Measurements from ENCODE around the gene KLHL10. TPM values are rescaled to one million over a fixed set of nuclear protein-coding genes. Genes with fewer than 3 reads are reported as not detected.

The KLHL10 gene
- polyA plus RNA-seq, 1 experiment = 0.06 TPM

DNA sequence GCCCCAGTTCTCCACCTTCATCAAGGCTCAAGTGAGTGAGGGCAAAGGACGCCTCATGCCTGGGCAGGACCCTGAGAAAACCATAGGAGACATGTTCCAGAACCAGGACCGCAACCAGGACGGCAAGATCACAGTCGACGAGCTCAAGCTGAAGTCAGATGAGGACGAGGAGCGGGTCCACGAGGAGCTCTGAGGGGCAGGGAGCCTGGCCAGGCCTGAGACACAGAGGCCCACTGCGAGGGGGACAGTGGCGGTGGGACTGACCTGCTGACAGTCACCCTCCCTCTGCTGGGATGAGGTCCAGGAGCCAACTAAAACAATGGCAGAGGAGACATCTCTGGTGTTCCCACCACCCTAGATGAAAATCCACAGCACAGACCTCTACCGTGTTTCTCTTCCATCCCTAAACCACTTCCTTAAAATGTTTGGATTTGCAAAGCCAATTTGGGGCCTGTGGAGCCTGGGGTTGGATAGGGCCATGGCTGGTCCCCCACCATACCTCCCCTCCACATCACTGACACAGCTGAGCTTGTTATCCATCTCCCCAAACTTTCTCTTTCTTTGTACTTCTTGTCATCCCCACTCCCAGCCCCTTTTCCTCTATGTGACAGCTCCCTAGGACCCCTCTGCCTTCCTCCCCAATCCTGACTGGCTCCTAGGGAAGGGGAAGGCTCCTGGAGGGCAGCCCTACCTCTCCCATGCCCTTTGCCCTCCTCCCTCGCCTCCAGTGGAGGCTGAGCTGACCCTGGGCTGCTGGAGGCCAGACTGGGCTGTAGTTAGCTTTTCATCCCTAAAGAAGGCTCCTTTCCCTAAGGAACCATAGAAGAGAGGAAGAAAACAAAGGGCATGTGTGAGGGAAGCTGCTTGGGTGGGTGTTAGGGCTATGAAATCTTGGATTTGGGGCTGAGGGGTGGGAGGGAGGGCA, 15.1 kb upstream of the KLHL10 start:
- CTCF ChIA-PET = interaction anchor here (0.8 kb wide), 1 partner anchor 20 kb away, joined by 3 read pairs; no protein-coding TSS in a partner anchor
- no peaks in the 10 kb centered on the region for H3K9me3 ChIP-seq (ENCODE audit: control insufficient read depth, insufficient read depth, low read length)
- POLR2A ChIA-PET = interaction anchor here (0.7 to 0.8 kb wide), 2 partner anchors 42 to 144 kb away, joined by 3 read pairs; partner anchors contain the start of gene CNP
- TF ChIP-seq, protein P1, sequence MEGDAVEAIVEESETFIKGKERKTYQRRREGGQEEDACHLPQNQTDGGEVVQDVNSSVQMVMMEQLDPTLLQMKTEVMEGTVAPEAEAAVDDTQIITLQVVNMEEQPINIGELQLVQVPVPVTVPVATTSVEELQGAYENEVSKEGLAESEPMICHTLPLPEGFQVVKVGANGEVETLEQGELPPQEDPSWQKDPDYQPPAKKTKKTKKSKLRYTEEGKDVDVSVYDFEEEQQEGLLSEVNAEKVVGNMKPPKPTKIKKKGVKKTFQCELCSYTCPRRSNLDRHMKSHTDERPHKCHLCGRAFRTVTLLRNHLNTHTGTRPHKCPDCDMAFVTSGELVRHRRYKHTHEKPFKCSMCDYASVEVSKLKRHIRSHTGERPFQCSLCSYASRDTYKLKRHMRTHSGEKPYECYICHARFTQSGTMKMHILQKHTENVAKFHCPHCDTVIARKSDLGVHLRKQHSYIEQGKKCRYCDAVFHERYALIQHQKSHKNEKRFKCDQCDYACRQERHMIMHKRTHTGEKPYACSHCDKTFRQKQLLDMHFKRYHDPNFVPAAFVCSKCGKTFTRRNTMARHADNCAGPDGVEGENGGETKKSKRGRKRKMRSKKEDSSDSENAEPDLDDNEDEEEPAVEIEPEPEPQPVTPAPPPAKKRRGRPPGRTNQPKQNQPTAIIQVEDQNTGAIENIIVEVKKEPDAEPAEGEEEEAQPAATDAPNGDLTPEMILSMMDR (IDR thresholded peaks at IDR 0.05; ENCODE audit: low read depth, low read length) = no peak
- no peaks in the 10 kb centered on the region for H3K27me3 ChIP-seq (ENCODE audit: control insufficient read depth, insufficient read depth, low read length)
- H3K4me3 ChIP-seq (ENCODE audit: low read depth, low read length) = no peak overlapping the region
- DNase-seq (ENCODE audit: low read depth, low spot score) = no peak
- H3K27ac ChIP-seq (ENCODE audit: low read depth, low read length) = peak overlapping the region; percentile 21

GRCh38 chr17:41823141-41823524, 14.5 kb upstream of the KLHL10 start:
- ChIA-PET POLR2A (interaction anchor here (0.7 to 0.8 kb wide), 3 partner anchors 42 to 143 kb away, joined by 3 to 6 read pairs (median 3); partner anchors contain the start of gene CNP), CTCF (no interaction called here)
- no peaks in the 10 kb centered on the region for H3K27me3 ChIP-seq (ENCODE audit: control insufficient read depth, insufficient read depth, low read length)
- no peaks in the 10 kb centered on the region for H3K9me3 ChIP-seq (ENCODE audit: control insufficient read depth, insufficient read depth, low read length)
- TF ChIP-seq, protein P1 (IDR thresholded peaks at IDR 0.05; ENCODE audit: low read depth, low read length) = no peak
- DNase-seq (ENCODE audit: low read depth, low spot score) = no peak
- H3K4me3 ChIP-seq (ENCODE audit: low read depth, low read length) = no peak overlapping the region
- H3K27ac ChIP-seq (ENCODE audit: low read depth, low read length) = no peak overlapping the region

- Histone ChIP-seq H3K27me3 (ENCODE audit: control insufficient read depth, insufficient read depth, low read length) (no peaks in the 10 kb centered on the region), H3K9me3 (ENCODE audit: control insufficient read depth, insufficient read depth, low read length) (no peaks in the 10 kb centered on the region), H3K4me3 (ENCODE audit: low read depth, low read length) (no peak overlapping the region), H3K27ac (ENCODE audit: low read depth, low read length) (no peak overlapping the region)
- no peak for DNase-seq (ENCODE audit: low read depth, low spot score)
- TF ChIP-seq, protein P1 (IDR thresholded peaks at IDR 0.05; ENCODE audit: low read depth, low read length) = no peak
- ChIA-PET CTCF (no interaction called here), POLR2A (interaction anchor here (0.7 kb wide), 1 partner anchor 73 kb away, joined by 6 read pairs; no protein-coding TSS in a partner anchor)
Measured at GRCh38 chr17:41823580-41823979, 14.0 kb upstream of the KLHL10 start.

- Histone ChIP-seq H3K9me3 (ENCODE audit: control insufficient read depth, insufficient read depth, low read length) (no peaks in the 10 kb centered on the region), H3K27ac (ENCODE audit: low read depth, low read length) (no peak overlapping the region), H3K27me3 (ENCODE audit: control insufficient read depth, insufficient read depth, low read length) (no peaks in the 10 kb centered on the region), H3K4me3 (ENCODE audit: low read depth, low read length) (no peak overlapping the region)
- no peak for DNase-seq (ENCODE audit: low read depth, low spot score)
- CTCF ChIA-PET = no interaction called here
- TF ChIP-seq, protein P1 (IDR thresholded peaks at IDR 0.05; ENCODE audit: low read depth, low read length) = no peak
- POLR2A ChIA-PET = interaction anchor here (0.7 kb wide), 1 partner anchor 74 kb away, joined by 6 read pairs; no protein-coding TSS in a partner anchor
Measured at GRCh38 chr17:41824086-41824485, 13.5 kb upstream of the KLHL10 start.
